ENCODE measurements around the gene WDR77. TPM values are rescaled to one million over a fixed set of nuclear protein-coding genes. Genes with fewer than 3 reads are reported as not detected.

WDR77 gene
- total and polyA plus RNA-seq, 9 of the 15 experiments (the other 6 are each of a cell fraction or from before 2014, with no cell fraction given) = 20.6 to 160 (median 75.3) TPM

- TF ChIP-seq NR2C2 (CRISPR knock-in tag; IDR thresholded peaks at IDR 0.05) (no peak), NR2C2 (tag; IDR thresholded peaks at IDR 0.05) (no peak), E2F8 (IDR thresholded peaks at IDR 0.05; ENCODE audit: low read depth, partially characterized antibody) (no peak), NR1H2 (CRISPR knock-in tag; IDR thresholded peaks at IDR 0.05) (no peak), ELF1 (tag; IDR thresholded peaks at IDR 0.05) (peak; percentile 14; the same call in 1 of the 2 replicates), SREBF1 (IDR thresholded peaks at IDR 0.05; ENCODE audit: borderline replicate concordance, low read depth, low read length) (no peak), ILF3 (IDR thresholded peaks at IDR 0.05; ENCODE audit: borderline replicate concordance) (no peak), FOXM1 (IDR thresholded peaks at IDR 0.05; ENCODE audit: low read depth) (no peak), FOXM1 (CRISPR knock-in tag; IDR thresholded peaks at IDR 0.05; ENCODE audit: low read depth) (no peak), HMGN3 (IDR thresholded peaks at IDR 0.05; ENCODE audit: borderline replicate concordance, extremely low read depth, insufficient read length, low read depth, low read length) (no peak), VEZF1 (CRISPR knock-in tag; IDR thresholded peaks at IDR 0.05) (peak; percentile 24; the same call in 1 of the 2 replicates)
- TF ChIP-seq, protein P1, sequence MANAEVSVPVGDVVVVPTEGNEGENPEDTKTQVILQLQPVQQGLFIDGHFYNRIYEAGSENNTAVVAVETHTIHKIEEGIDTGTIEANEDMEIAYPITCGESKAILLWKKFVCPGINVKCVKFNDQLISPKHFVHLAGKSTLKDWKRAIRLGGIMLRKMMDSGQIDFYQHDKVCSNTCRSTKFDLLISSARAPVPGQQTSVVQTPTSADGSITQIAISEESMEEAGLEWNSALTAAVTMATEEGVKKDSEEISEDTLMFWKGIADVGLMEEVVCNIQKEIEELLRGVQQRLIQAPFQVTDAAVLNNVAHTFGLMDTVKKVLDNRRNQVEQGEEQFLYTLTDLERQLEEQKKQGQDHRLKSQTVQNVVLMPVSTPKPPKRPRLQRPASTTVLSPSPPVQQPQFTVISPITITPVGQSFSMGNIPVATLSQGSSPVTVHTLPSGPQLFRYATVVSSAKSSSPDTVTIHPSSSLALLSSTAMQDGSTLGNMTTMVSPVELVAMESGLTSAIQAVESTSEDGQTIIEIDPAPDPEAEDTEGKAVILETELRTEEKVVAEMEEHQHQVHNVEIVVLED (CRISPR knock-in tag; IDR thresholded peaks at IDR 0.05) = no peak
- TF ChIP-seq, protein P2, sequence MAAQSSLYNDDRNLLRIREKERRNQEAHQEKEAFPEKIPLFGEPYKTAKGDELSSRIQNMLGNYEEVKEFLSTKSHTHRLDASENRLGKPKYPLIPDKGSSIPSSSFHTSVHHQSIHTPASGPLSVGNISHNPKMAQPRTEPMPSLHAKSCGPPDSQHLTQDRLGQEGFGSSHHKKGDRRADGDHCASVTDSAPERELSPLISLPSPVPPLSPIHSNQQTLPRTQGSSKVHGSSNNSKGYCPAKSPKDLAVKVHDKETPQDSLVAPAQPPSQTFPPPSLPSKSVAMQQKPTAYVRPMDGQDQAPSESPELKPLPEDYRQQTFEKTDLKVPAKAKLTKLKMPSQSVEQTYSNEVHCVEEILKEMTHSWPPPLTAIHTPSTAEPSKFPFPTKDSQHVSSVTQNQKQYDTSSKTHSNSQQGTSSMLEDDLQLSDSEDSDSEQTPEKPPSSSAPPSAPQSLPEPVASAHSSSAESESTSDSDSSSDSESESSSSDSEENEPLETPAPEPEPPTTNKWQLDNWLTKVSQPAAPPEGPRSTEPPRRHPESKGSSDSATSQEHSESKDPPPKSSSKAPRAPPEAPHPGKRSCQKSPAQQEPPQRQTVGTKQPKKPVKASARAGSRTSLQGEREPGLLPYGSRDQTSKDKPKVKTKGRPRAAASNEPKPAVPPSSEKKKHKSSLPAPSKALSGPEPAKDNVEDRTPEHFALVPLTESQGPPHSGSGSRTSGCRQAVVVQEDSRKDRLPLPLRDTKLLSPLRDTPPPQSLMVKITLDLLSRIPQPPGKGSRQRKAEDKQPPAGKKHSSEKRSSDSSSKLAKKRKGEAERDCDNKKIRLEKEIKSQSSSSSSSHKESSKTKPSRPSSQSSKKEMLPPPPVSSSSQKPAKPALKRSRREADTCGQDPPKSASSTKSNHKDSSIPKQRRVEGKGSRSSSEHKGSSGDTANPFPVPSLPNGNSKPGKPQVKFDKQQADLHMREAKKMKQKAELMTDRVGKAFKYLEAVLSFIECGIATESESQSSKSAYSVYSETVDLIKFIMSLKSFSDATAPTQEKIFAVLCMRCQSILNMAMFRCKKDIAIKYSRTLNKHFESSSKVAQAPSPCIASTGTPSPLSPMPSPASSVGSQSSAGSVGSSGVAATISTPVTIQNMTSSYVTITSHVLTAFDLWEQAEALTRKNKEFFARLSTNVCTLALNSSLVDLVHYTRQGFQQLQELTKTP (IDR thresholded peaks at IDR 0.05; ENCODE audit: low read depth in 1 of 2, partially characterized antibody in 2 of 2) = no peak
- TF ChIP-seq, protein P3, sequence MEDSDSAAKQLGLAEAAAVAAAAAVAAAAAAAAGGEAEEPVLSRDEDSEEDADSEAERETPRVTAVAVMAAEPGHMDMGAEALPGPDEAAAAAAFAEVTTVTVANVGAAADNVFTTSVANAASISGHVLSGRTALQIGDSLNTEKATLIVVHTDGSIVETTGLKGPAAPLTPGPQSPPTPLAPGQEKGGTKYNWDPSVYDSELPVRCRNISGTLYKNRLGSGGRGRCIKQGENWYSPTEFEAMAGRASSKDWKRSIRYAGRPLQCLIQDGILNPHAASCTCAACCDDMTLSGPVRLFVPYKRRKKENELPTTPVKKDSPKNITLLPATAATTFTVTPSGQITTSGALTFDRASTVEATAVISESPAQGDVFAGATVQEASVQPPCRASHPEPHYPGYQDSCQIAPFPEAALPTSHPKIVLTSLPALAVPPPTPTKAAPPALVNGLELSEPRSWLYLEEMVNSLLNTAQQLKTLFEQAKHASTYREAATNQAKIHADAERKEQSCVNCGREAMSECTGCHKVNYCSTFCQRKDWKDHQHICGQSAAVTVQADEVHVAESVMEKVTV (CRISPR knock-in tag; IDR thresholded peaks at IDR 0.05) = peak; percentile 94
Observed at GRCh38 chr1:111481387-111482221, 32.5 kb upstream of the WDR77 start (continued).
